HepG2 (cell line): Measurements from ENCODE around the gene BMPER. TPM values are rescaled to one million over a fixed set of nuclear protein-coding genes. Genes with fewer than 3 reads are reported as not detected.

Experiments used
- ATAC-seq: fragments of 200-7000 bp; cut with Tn5 transposase; 3 replicates; pipeline ENCODE4 v1.9.1; 2020; ENCODE audit warnings: mild to moderate bottlenecking, moderate library complexity
- BruUV-seq: library from RNA; stranded (reverse); fragments of 400-500 nt; replicated peaks from 2 replicates; lab custom pipeline; 2021; lab: Mats Ljungman, UMichigan
- CTCF ChIA-PET: fragments of 300-600 bp; formaldehyde crosslinking; extraction: SDS; loops from one replicate; lab custom pipeline; 2021; ENCODE audit warnings: low total read pairs, inconsistent platforms, low intra/inter-chr PET ratio; lab: Yijun Ruan, JAX
- POLR2A ChIA-PET: fragments of 350-600 bp; sonication (Branson Sonifier 250); formaldehyde crosslinking; loops from one replicate; lab custom pipeline; 2020; ENCODE audit warnings: antibody characterized with exemption, inconsistent platforms; lab: Yijun Ruan, JAX
- DNase-seq: peaks from one replicate; pipeline ENCODE4 v3.0.0-alpha.2; 2015; ENCODE audit warnings: low spot score
- FAIRE-seq: peaks from 3 replicates; lab custom pipeline; 2011; peaks lifted over from hg19 to GRCh38; lab: Jason Lieb, UNC
- H2AFZ ChIP-seq: one replicate; pipeline ENCODE4 v1.6.1; 2011; ENCODE audit warnings: low read length, inconsistent platforms
- H3K27ac ChIP-seq: fragments of 300-600 bp; 3 replicates; pipeline ENCODE4 v1.8.0; 2011; ENCODE audit warnings: mixed run types, mild to moderate bottlenecking, mixed read lengths, low read length, inconsistent platforms; ENCODE audit not compliant: insufficient read depth; ENCODE audit errors: extremely low read length
- H3K27me3 ChIP-seq, 2 experiments: fragments of 200-600 bp in 1 of 2; 2 replicates in 1 of 2; 3 replicates in 1 of 2; pipeline versions ENCODE4 v1.6.0 to v1.8.0; 2011; ENCODE audit warnings: low read length in 2 of 2, mild to moderate bottlenecking in 2 of 2, moderate library complexity in 2 of 2, inconsistent platforms in 1 of 2; ENCODE audit not compliant: insufficient read depth in 2 of 2, control insufficient read depth in 1 of 2
- H3K36me3 ChIP-seq, 2 experiments: fragments of 200-600 bp in 1 of 2; replicated peaks in 1 of 2; 2 replicates in 1 of 2; 3 replicates in 1 of 2; pipeline versions ENCODE4 v1.5.1 to v1.8.0; 2011; ENCODE audit warnings: low read length in 2 of 2, inconsistent platforms in 1 of 2; ENCODE audit not compliant: insufficient read depth in 2 of 2, control insufficient read depth in 1 of 2
- H3K4me1 ChIP-seq: 2 replicates; pipeline ENCODE4 v1.5.1; 2012; ENCODE audit warnings: low read length, inconsistent platforms; ENCODE audit not compliant: insufficient read depth
- H3K4me2 ChIP-seq: 2 replicates; pipeline ENCODE4 v1.6.0; 2011; ENCODE audit warnings: low read depth, low read length, inconsistent platforms
- H3K4me3 ChIP-seq, 3 experiments: fragments of 200-600 bp in 1 of 3; sonication (generic), shearing (Covaris generic) in 1 of 3; replicated peaks in 1 of 3; 2 replicates each; pipeline ENCODE4 v1.5.1; 2011 to 2016; ENCODE audit warnings: low read length in 3 of 3, inconsistent platforms in 2 of 3, low read depth in 2 of 3, mild to moderate bottlenecking in 2 of 3, control low read depth in 1 of 3, mixed read lengths in 1 of 3; ENCODE audit not compliant: insufficient read depth in 1 of 3
- H3K79me2 ChIP-seq: one replicate; pipeline ENCODE4 v1.6.1; 2011; ENCODE audit warnings: low read length, inconsistent platforms; ENCODE audit not compliant: insufficient read depth
- H3K9ac ChIP-seq: 2 replicates; pipeline ENCODE4 v1.6.0; 2011; ENCODE audit warnings: mild to moderate bottlenecking, low read depth, low read length, inconsistent platforms; ENCODE audit not compliant: insufficient read depth
- H3K9me3 ChIP-seq: 2 replicates; pipeline ENCODE4 v1.5.1; 2012; ENCODE audit warnings: mild to moderate bottlenecking, low read length
- H4K20me1 ChIP-seq: 2 replicates; pipeline ENCODE4 v1.6.0; 2011; ENCODE audit warnings: inconsistent platforms, mild to moderate bottlenecking, low read length, moderate library complexity; ENCODE audit not compliant: insufficient read depth
- NCOA1 ChIP-seq: sonication (generic); formaldehyde crosslinking; IDR thresholded peaks from 2 replicates; pipeline ENCODE4 v1.9.0; 2021; ENCODE audit warnings: missing genetic modification reagents
- ZBTB21 ChIP-seq: sonication (generic); formaldehyde crosslinking; IDR thresholded peaks from 2 replicates; pipeline ENCODE4 v1.4.0; 2020; ENCODE audit warnings: missing genetic modification reagents
- ZNF569 ChIP-seq: sonication (generic); formaldehyde crosslinking; IDR thresholded peaks from 2 replicates; pipeline ENCODE4 v1.5.0; 2020; ENCODE audit warnings: mild to moderate bottlenecking, missing genetic modification reagents, moderate library complexity, borderline replicate concordance
- WGBS: methylation state at CpG from one replicate; pipeline ENCODE4 v1.1.6; 2017; ENCODE audit warnings: low lambda C conversion rate; 5-methylcytosine and 5-hydroxymethylcytosine counted together
- in situ Hi-C: cut with HindIII; loops from 2 replicates; pipeline ENCODE4 v1.10.0; 2017; ENCODE audit warnings: low pct_unique_long_range_greater_than_20kb; ENCODE audit not compliant: extremely low pct_ligation_motif_present
- intact Hi-C: fragments of 100-400 bp; cut with micrococcal nuclease; formaldehyde crosslinking; loops from one replicate; pipeline ENCODE4 v1.10.0; 2022; ENCODE audit not compliant: unreplicated experiment
- polyA plus RNA-seq, 8 experiments: library from polyadenylated mRNA; depleted of rRNA in 3 of 8; stranded (reverse) in 7 of 8; unstranded in 1 of 8; fragments of >200 nt; fragmentation: Illumina TruSeq in 4 of 8; extraction: Trizol in 4 of 8; gene quantifications; 2 replicates each; pipeline versions ENCODE4 v1.2.1 to v1.2.3, GENCODE V29; 2011 to 2016; ENCODE audit warnings: low read depth in 4 of 8, missing spikeins in 1 of 8, mixed read lengths in 1 of 8; ENCODE audit not compliant: insufficient read depth in 1 of 8
- total RNA-seq, 5 experiments: library from RNA; depleted of rRNA; stranded (reverse); fragments of >200 nt; fragmentation: Illumina TruSeq; extraction: Trizol; gene quantifications; 2 replicates each; pipeline ENCODE4 v1.2.3, GENCODE V29; 2016; ENCODE audit warnings: low read depth in 1 of 5
- TF ChIP-seq, protein P1 (sequence below): sonication (generic); formaldehyde crosslinking; IDR thresholded peaks from 2 replicates; pipeline ENCODE4 v1.4.0; 2020; ENCODE audit warnings: mild to moderate bottlenecking, missing genetic modification reagents, borderline replicate concordance
- TF ChIP-seq, protein P2 (sequence below): sonication (generic); formaldehyde crosslinking; IDR thresholded peaks from 2 replicates; pipeline ENCODE4 v1.4.0; 2020; ENCODE audit warnings: mild to moderate bottlenecking, missing genetic modification reagents
- TF ChIP-seq, protein P3 (sequence below): sonication (generic); formaldehyde crosslinking; IDR thresholded peaks from 2 replicates; pipeline ENCODE4 v1.5.1; 2020; ENCODE audit warnings: mild to moderate bottlenecking, missing genetic modification reagents, moderate library complexity

BMPER gene
- total and polyA plus RNA-seq, 2 of the 13 experiments (the other 11 are each of a cell fraction or from before 2014, with no cell fraction given): not detected

DNA sequence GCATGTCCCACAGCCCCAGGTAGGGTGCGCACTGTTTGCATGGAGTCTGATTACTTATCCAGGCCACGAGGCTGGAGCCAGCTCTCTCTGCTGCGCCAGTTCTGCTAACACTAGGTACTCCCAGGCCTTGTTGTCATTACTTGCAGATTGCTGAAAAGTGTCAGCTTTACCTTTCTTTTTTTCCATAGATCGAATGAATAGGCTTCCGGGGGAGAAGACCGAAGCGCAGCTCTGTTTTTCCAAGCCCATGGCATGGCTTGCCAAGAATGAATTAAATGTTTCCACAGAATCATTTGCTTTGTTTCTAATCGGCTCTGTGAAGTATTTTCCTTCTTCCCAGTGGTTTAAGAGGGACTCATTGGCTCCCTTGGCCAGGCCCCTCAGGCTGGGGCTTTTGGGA is 285.8 kb downstream of the BMPER start:
- ATAC-seq (no peak), DNase-seq (no peak), FAIRE-seq (no peak)
- in situ Hi-C loops: no loop called here
- no peak overlapping the region for H3K27ac ChIP-seq
- H3K36me3 ChIP-seq: no peaks in the 10 kb centered on the region
- no peaks in the 10 kb centered on the region for H3K9me3 ChIP-seq
- no peaks in the 10 kb centered on the region for H4K20me1 ChIP-seq
- TF ChIP-seq, protein P1, sequence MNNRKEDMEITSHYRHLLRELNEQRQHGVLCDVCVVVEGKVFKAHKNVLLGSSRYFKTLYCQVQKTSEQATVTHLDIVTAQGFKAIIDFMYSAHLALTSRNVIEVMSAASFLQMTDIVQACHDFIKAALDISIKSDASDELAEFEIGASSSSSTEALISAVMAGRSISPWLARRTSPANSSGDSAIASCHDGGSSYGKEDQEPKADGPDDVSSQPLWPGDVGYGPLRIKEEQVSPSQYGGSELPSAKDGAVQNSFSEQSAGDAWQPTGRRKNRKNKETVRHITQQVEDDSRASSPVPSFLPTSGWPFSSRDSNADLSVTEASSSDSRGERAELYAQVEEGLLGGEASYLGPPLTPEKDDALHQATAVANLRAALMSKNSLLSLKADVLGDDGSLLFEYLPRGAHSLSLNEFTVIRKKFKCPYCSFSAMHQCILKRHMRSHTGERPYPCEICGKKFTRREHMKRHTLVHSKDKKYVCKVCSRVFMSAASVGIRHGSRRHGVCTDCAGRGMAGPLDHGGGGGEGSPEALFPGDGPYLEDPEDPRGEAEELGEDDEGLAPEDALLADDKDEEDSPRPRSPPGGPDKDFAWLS (CRISPR knock-in tag): no peak
- TF ChIP-seq ZNF569 (CRISPR knock-in tag): no peak
- ChIA-PET CTCF (no interaction called here), POLR2A (no interaction called here)
- WGBS: 57% methylated on average over 8 of the region's 8 CpGs
- intact Hi-C loops: no loop called here
- no TSS peak for BruUV-seq
- H3K27me3 ChIP-seq: peaks cover 0 to 12% of the 10 kb centered on the region in 2 experiments; a peak in 2 of 5 replicates
- H3K9ac ChIP-seq: no peak overlapping the region
- no peaks in the 10 kb centered on the region for H3K79me2 ChIP-seq
- H2AFZ ChIP-seq: no peak overlapping the region
- no peaks in the 10 kb centered on the region for H3K4me1 ChIP-seq
- no peak overlapping the region for H3K4me3 ChIP-seq
- H3K4me2 ChIP-seq: no peak overlapping the region

DNA sequence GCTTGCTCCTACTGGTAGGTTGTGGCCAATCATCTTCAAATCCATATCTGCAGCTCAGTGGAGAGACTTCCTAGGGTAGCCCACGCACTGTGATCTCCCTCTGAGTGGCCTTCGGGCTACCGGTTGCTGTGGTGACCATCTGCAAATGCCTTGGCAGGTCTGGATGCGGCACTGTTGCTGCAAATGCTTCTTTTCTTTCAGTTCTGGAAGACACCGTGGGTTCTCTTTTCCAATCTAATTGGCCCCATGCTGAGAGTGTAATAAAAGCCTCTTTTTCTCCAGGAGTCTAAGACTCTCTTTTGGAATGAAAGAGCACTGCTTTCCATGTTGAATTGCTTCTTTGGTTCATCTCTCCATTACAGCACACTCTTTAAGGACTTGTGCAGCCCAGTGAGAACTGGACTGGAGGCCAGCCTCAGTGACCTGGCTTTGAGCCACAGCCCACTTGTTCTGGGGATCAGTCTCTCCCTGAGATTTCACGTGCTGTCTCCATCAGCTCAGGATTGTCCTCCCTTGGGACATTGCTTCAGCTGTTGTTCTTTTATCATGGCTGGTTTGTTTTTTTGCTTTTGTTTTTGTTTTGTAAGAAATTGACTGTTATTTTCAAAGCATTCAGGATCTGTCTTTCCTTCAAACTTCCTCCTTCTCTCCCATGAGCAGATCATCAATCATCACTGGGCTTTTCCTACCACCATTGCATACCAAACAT is 286.6 kb downstream of the BMPER start:
- no peak for FAIRE-seq
- 50% methylated on average over 6 of the region's 6 CpGs for WGBS
- DNase-seq: no peak
- in situ Hi-C loops: no loop called here
- CTCF ChIA-PET: no interaction called here
- H3K36me3 ChIP-seq: no peaks in the 10 kb centered on the region
- no peaks in the 10 kb centered on the region for H3K4me1 ChIP-seq
- H4K20me1 ChIP-seq: no peaks in the 10 kb centered on the region
- H2AFZ ChIP-seq: no peak overlapping the region
- H3K27me3 ChIP-seq: peaks cover 0 to 11% of the 10 kb centered on the region in 2 experiments; a peak in 2 of 5 replicates
- POLR2A ChIA-PET: no interaction called here
- no peak overlapping the region for H3K4me3 ChIP-seq
- H3K79me2 ChIP-seq: no peaks in the 10 kb centered on the region
- no peak overlapping the region for H3K27ac ChIP-seq
- no TSS peak for BruUV-seq
- TF ChIP-seq, protein P2, sequence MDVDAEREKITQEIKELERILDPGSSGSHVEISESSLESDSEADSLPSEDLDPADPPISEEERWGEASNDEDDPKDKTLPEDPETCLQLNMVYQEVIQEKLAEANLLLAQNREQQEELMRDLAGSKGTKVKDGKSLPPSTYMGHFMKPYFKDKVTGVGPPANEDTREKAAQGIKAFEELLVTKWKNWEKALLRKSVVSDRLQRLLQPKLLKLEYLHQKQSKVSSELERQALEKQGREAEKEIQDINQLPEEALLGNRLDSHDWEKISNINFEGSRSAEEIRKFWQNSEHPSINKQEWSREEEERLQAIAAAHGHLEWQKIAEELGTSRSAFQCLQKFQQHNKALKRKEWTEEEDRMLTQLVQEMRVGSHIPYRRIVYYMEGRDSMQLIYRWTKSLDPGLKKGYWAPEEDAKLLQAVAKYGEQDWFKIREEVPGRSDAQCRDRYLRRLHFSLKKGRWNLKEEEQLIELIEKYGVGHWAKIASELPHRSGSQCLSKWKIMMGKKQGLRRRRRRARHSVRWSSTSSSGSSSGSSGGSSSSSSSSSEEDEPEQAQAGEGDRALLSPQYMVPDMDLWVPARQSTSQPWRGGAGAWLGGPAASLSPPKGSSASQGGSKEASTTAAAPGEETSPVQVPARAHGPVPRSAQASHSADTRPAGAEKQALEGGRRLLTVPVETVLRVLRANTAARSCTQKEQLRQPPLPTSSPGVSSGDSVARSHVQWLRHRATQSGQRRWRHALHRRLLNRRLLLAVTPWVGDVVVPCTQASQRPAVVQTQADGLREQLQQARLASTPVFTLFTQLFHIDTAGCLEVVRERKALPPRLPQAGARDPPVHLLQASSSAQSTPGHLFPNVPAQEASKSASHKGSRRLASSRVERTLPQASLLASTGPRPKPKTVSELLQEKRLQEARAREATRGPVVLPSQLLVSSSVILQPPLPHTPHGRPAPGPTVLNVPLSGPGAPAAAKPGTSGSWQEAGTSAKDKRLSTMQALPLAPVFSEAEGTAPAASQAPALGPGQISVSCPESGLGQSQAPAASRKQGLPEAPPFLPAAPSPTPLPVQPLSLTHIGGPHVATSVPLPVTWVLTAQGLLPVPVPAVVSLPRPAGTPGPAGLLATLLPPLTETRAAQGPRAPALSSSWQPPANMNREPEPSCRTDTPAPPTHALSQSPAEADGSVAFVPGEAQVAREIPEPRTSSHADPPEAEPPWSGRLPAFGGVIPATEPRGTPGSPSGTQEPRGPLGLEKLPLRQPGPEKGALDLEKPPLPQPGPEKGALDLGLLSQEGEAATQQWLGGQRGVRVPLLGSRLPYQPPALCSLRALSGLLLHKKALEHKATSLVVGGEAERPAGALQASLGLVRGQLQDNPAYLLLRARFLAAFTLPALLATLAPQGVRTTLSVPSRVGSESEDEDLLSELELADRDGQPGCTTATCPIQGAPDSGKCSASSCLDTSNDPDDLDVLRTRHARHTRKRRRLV (CRISPR knock-in tag): no peak
- TF ChIP-seq NCOA1: no peak
- TF ChIP-seq, protein P3, sequence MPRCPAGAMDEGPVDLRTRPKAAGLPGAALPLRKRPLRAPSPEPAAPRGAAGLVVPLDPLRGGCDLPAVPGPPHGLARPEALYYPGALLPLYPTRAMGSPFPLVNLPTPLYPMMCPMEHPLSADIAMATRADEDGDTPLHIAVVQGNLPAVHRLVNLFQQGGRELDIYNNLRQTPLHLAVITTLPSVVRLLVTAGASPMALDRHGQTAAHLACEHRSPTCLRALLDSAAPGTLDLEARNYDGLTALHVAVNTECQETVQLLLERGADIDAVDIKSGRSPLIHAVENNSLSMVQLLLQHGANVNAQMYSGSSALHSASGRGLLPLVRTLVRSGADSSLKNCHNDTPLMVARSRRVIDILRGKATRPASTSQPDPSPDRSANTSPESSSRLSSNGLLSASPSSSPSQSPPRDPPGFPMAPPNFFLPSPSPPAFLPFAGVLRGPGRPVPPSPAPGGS (CRISPR knock-in tag): no peak
- no peak for TF ChIP-seq ZBTB21
- H3K9me3 ChIP-seq: no peaks in the 10 kb centered on the region
- intact Hi-C loops: no loop called here
- no peak overlapping the region for H3K4me2 ChIP-seq
- ATAC-seq: no peak
- H3K9ac ChIP-seq: no peak overlapping the region
